ENCODE measurements around the gene DLG2. TPM values are rescaled to one million over a fixed set of nuclear protein-coding genes. Genes with fewer than 3 reads are reported as not detected.
A peak's percentile ranks its signal among the peaks of the same experiment; 100 is the strongest.

Gene DLG2
- total and polyA plus RNA-seq, 2 of the 8 experiments (the other 6 are each of a cell fraction or from before 2014, with no cell fraction given), result 1.7 to 14.3 TPM

DNA sequence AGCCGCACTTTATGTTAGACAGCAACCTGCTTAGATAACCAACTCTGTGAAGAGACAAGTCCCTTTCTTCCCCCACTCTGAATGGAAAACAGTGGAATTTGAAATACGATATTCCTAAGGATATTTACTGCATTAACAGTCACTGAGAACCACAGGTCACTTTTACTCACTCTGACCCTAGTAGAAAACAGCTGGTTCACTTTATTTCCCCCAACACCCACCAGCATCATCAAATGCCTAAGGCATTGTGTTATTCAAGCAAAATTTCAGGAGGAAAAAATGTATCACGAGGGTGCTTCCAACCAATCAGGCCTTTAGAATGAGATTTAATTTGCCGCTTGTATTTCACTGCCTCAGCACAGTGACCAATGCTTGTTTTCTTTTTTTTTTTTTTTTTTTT is 1206.9 kb downstream of the DLG2 start:
- Histone ChIP-seq H4K5ac (ENCODE audit: insufficient read length, low read depth, low read length) (no peak overlapping the region), H3K79me1 (ENCODE audit: low read depth, low read length) (no peaks in the 10 kb centered on the region), H3K4ac (replicated peaks; ENCODE audit: insufficient read length, low read depth, low read length) (no peak overlapping the region), H3K9me3 (ENCODE audit: insufficient read depth in 2 of 2, low read depth in 1 of 2, low read length in 1 of 2) (no peaks in the 10 kb centered on the region; a peak in 1 of 4 replicates), H3K23ac (ENCODE audit: insufficient read length) (no peak overlapping the region), H3K4me2 (ENCODE audit: insufficient read depth in 1 of 2, low read depth in 2 of 2, low read length in 2 of 2) (no peak overlapping the region), H3K36me3 (ENCODE audit: control insufficient read depth in 2 of 4, insufficient read depth in 4 of 4, low read length in 3 of 4) (no peaks in the 10 kb centered on the region), H3K79me2 (ENCODE audit: control insufficient read depth in 1 of 2, insufficient read depth in 2 of 2, low read length in 2 of 2) (no peaks in the 10 kb centered on the region), H2AFZ (ENCODE audit: low read length) (no peak overlapping the region), H3K4me3 (ENCODE audit: extremely low read depth in 1 of 4, insufficient read depth in 2 of 4, low read depth in 3 of 4, low read length in 4 of 4) (no peak overlapping the region), H3K14ac (ENCODE audit: insufficient read length) (no peak overlapping the region), H3K27me3 (replicated peaks in 1 of 4; ENCODE audit: control insufficient read depth in 3 of 4, extremely low read depth in 1 of 4, insufficient read depth in 3 of 4, low read length in 3 of 4) (peaks cover 0 to 1% (median 0%) of the 10 kb centered on the region in 4 experiments; a peak in 1 of 7 replicates), H2BK15ac (ENCODE audit: low read length) (no peak overlapping the region), H3K18ac (ENCODE audit: extremely low read depth, low read length) (no peak overlapping the region), H3K4me1 (replicated peaks in 1 of 4; ENCODE audit: control insufficient read depth in 3 of 4, insufficient read depth in 4 of 4, low read length in 3 of 4) (peaks cover 0 to 8% (median 4%) of the 10 kb centered on the region in 4 experiments; a peak in 4 of 7 replicates), H2AK5ac (ENCODE audit: low read depth, low read length) (no peak overlapping the region), H2BK20ac (ENCODE audit: low read length) (no peak overlapping the region), H3K23me2 (ENCODE audit: low read depth, low read length) (no peaks in the 10 kb centered on the region), H2BK12ac (ENCODE audit: low read depth, low read length) (no peak overlapping the region), H4K8ac (ENCODE audit: extremely low read depth, insufficient read depth, low read length) (no peak overlapping the region), H3K27ac (ENCODE audit: low read depth, low read length) (no peak overlapping the region), H2BK120ac (replicated peaks; ENCODE audit: low read depth, low read length) (no peak overlapping the region), H3K9ac (replicated peaks in 1 of 4; ENCODE audit: extremely low read depth in 1 of 4, low read depth in 3 of 4, low read length in 3 of 4) (no peak overlapping the region), H4K20me1 (replicated peaks in 1 of 2; ENCODE audit: control insufficient read depth in 1 of 2, insufficient read depth in 2 of 2, low read length in 2 of 2) (no peaks in the 10 kb centered on the region), H2BK5ac (ENCODE audit: low read depth, low read length) (no peak overlapping the region), H4K91ac (replicated peaks; ENCODE audit: insufficient read length, low read length) (no peak overlapping the region), H3K56ac (replicated peaks; ENCODE audit: insufficient read length, low read depth, low read length) (peak overlapping the region; percentile 32)
- WGBS, 2 experiments (ENCODE audit: extremely low coverage in 1 of 2, insufficient coverage in 1 of 2, insufficient read length in 1 of 2, insufficient replicate concordance in 2 of 2, low coverage in 1 of 2, low lambda C conversion rate in 2 of 2, missing lambda C conversion rate in 1 of 2), result 92% methylated on average over 4 of the region's 4 CpGs; no CpG with 5 or more reads in 1 of the 2 experiments
- DNase-seq (ENCODE audit: low read depth in 1 of 2, low spot score in 2 of 2) (no peak), FAIRE-seq (no peak)
- ChIA-PET CTCF (ENCODE audit: partially characterized antibody) (interaction anchor here (1.5 kb wide), 1 partner anchor 19 kb away, joined by 3 read pairs; no protein-coding TSS in a partner anchor), POLR2A (ENCODE audit: partially characterized antibody) (no interaction called here)
- TF ChIP-seq TAF1 (IDR thresholded peaks at IDR 0.05; ENCODE audit: low read depth, low read length) (no peak), ZNF274 (IDR thresholded peaks at IDR 0.05; ENCODE audit: borderline replicate concordance, extremely low read depth, low read length) (no peak), SUZ12 (IDR thresholded peaks at IDR 0.05; ENCODE audit: low read length) (no peak), POLR2AphosphoS5 (IDR thresholded peaks at IDR 0.05; ENCODE audit: low read depth, low read length) (no peak), EP300 (IDR thresholded peaks at IDR 0.05; ENCODE audit: borderline replicate concordance in 1 of 2, low read depth in 2 of 2, low read length in 2 of 2) (no peak), RBBP5 (IDR thresholded peaks at IDR 0.05; ENCODE audit: borderline replicate concordance, low read depth, low read length) (no peak), GABPA (IDR thresholded peaks at IDR 0.05; ENCODE audit: borderline replicate concordance, insufficient read depth, low read length) (no peak), GTF2F1 (IDR thresholded peaks at IDR 0.05; ENCODE audit: borderline replicate concordance, low read depth, low read length) (no peak)
- TF ChIP-seq, protein P1, sequence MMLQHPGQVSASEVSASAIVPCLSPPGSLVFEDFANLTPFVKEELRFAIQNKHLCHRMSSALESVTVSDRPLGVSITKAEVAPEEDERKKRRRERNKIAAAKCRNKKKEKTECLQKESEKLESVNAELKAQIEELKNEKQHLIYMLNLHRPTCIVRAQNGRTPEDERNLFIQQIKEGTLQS (IDR thresholded peaks at IDR 0.05; ENCODE audit: insufficient read depth, low read depth, low read length), result no peak
